Ectodermal cell (in vitro differentiated cells): Measurements from ENCODE around the gene PPP1R26.
"Not testable (repeated sequence)": the region's sequence is repeated elsewhere in the genome, so short reads cannot be mapped to it uniquely, and the experiment has no call there.

Experiments
- H3K27ac ChIP-seq: 2 replicates; pipeline ENCODE4 v1.7.0; 2013; ENCODE audit warnings: mild to moderate bottlenecking, low read depth, low read length; ENCODE audit not compliant: insufficient read depth, poor library complexity, severe bottlenecking
- H3K27me3 ChIP-seq: 2 replicates; pipeline ENCODE4 v1.7.0; 2013; ENCODE audit warnings: mild to moderate bottlenecking, low read length; ENCODE audit not compliant: insufficient read depth, control insufficient read depth, poor library complexity, severe bottlenecking
- H3K36me3 ChIP-seq: one replicate; pipeline ENCODE4 v1.7.0; 2013; ENCODE audit warnings: low read length; ENCODE audit not compliant: control insufficient read depth, insufficient read depth
- H3K4me1 ChIP-seq: one replicate; pipeline ENCODE4 v1.7.0; 2013; ENCODE audit warnings: low read length; ENCODE audit not compliant: control insufficient read depth, insufficient read depth
- H3K4me3 ChIP-seq: 2 replicates; pipeline ENCODE4 v1.7.0; 2013; ENCODE audit warnings: low read depth, low read length, control low read depth; ENCODE audit not compliant: insufficient read depth
- H3K9me3 ChIP-seq: 2 replicates; pipeline ENCODE4 v1.7.0; 2013; ENCODE audit warnings: mild to moderate bottlenecking, low read length, moderate library complexity; ENCODE audit not compliant: control insufficient read depth
- WGBS, 2 experiments: methylation state at CpG; one replicate each; pipeline ENCODE4 v1.1.7; 2013; ENCODE audit warnings: missing lambda C conversion rate in 2 of 2; 5-methylcytosine and 5-hydroxymethylcytosine counted together

PPP1R26 gene

GRCh38 chr9:135522137-135522877 lies 42.7 kb downstream of the PPP1R26 start:
- WGBS, 2 experiments: 88 to 91% methylated on average over 16 of the region's 16 CpGs
- H3K4me3 ChIP-seq: no peak overlapping the region
- no peaks in the 10 kb centered on the region for H3K27me3 ChIP-seq

GRCh38 chr9:135522931-135523330 lies 43.3 kb downstream of the PPP1R26 start:
- H3K36me3 ChIP-seq: no peaks in the 10 kb centered on the region
- peaks cover 6% of the 10 kb centered on the region for H3K4me1 ChIP-seq
- 90 to 91% methylated on average over 17 of the region's 17 CpGs for WGBS, 2 experiments
- no peaks in the 10 kb centered on the region for H3K9me3 ChIP-seq
- H3K4me3 ChIP-seq: no peak overlapping the region
- H3K27me3 ChIP-seq: no peaks in the 10 kb centered on the region
- H3K27ac ChIP-seq: no peak overlapping the region

More at GRCh38 chr9:135522137-135522877, 42.7 kb downstream of the PPP1R26 start:
- H3K27ac ChIP-seq: no peak overlapping the region
- no peaks in the 10 kb centered on the region for H3K36me3 ChIP-seq
- H3K4me1 ChIP-seq: peaks cover 6% of the 10 kb centered on the region
- H3K9me3 ChIP-seq: no peaks in the 10 kb centered on the region

GRCh38 chr9:135523521-135524129 lies 44.0 kb downstream of the PPP1R26 start:
- H3K9me3 ChIP-seq: no peaks in the 10 kb centered on the region
- H3K27ac ChIP-seq: no peak overlapping the region
- H3K27me3 ChIP-seq: no peaks in the 10 kb centered on the region
- WGBS, 2 experiments: 86 to 87% methylated on average over 21 of the region's 21 CpGs
- peaks cover 6% of the 10 kb centered on the region for H3K4me1 ChIP-seq
- H3K36me3 ChIP-seq: no peaks in the 10 kb centered on the region
- H3K4me3 ChIP-seq: no peak overlapping the region

- WGBS, 2 experiments: 85 to 87% methylated on average over 27 of the region's 27 CpGs
- Histone ChIP-seq H3K4me1 (peaks cover 6% of the 10 kb centered on the region), H3K4me3 (no peak overlapping the region), H3K9me3 (no peaks in the 10 kb centered on the region), H3K36me3 (no peaks in the 10 kb centered on the region), H3K27me3 (no peaks in the 10 kb centered on the region), H3K27ac (no peak overlapping the region)
Observed at GRCh38 chr9:135524130-135524861, 44.7 kb downstream of the PPP1R26 start.

GRCh38 chr9:135525241-135526088 lies 45.9 kb downstream of the PPP1R26 start:
- no peaks in the 10 kb centered on the region for H3K36me3 ChIP-seq
- H3K4me1 ChIP-seq: peaks cover 6% of the 10 kb centered on the region
- H3K27ac ChIP-seq: no peak overlapping the region
- WGBS, 2 experiments: 92% methylated on average over 28 to 31 of the region's 31 CpGs
- no peak overlapping the region for H3K4me3 ChIP-seq
- no peaks in the 10 kb centered on the region for H3K27me3 ChIP-seq
- H3K9me3 ChIP-seq: no peaks in the 10 kb centered on the region

GRCh38 chr9:135526089-135526729 lies 46.6 kb downstream of the PPP1R26 start:
- 91 to 93% methylated on average over 9 to 11 of the region's 11 CpGs for WGBS, 2 experiments
- Histone ChIP-seq H3K4me1 (peaks cover 6% of the 10 kb centered on the region), H3K27me3 (no peaks in the 10 kb centered on the region), H3K9me3 (no peaks in the 10 kb centered on the region), H3K36me3 (no peaks in the 10 kb centered on the region), H3K27ac (no peak overlapping the region), H3K4me3 (no peak overlapping the region)

- no peaks in the 10 kb centered on the region for H3K36me3 ChIP-seq
- H3K4me3 ChIP-seq: no peak overlapping the region
- H3K4me1 ChIP-seq: peaks cover 6% of the 10 kb centered on the region
- no peak overlapping the region for H3K27ac ChIP-seq
- no peaks in the 10 kb centered on the region for H3K27me3 ChIP-seq
- no peaks in the 10 kb centered on the region for H3K9me3 ChIP-seq
- WGBS, 2 experiments: 80% methylated on average over 30 of the region's 30 CpGs
Observed at GRCh38 chr9:135526730-135527571, 47.4 kb downstream of the PPP1R26 start.

- WGBS, 2 experiments: 94 to 95% methylated on average over 9 to 10 of the region's 10 CpGs
- H3K4me3 ChIP-seq, H3K9me3 ChIP-seq, H3K36me3 ChIP-seq, H3K27me3 ChIP-seq, H3K27ac ChIP-seq, H3K4me1 ChIP-seq: not testable (repeated sequence)
Observed at GRCh38 chr9:135528842-135529435, 49.4 kb downstream of the PPP1R26 start.

GRCh38 chr9:135530146-135530545 lies 50.6 kb downstream of the PPP1R26 start:
- no peaks in the 10 kb centered on the region for H3K9me3 ChIP-seq
- no peak overlapping the region for H3K27ac ChIP-seq
- peaks cover 6% of the 10 kb centered on the region for H3K4me1 ChIP-seq
- H3K27me3 ChIP-seq: no peaks in the 10 kb centered on the region
- no peaks in the 10 kb centered on the region for H3K36me3 ChIP-seq
- no peak overlapping the region for H3K4me3 ChIP-seq
- WGBS, 2 experiments: 89% methylated on average over 5 of the region's 5 CpGs
